Neural cell (in vitro differentiated cells): ENCODE results near the gene SBNO1. TPM values are rescaled to one million over a fixed set of nuclear protein-coding genes. Genes with fewer than 3 reads are reported as not detected.

ENCODE experiments used
- H2AFZ ChIP-seq: fragments of 200-600, 300-800 bp; sonication (generic), shearing (Covaris generic); 2 replicates; pipeline ENCODE4 v1.6.0; 2014; ENCODE audit warnings: low read depth, mild to moderate bottlenecking, antibody characterized with exemption, low read length, moderate library complexity
- H3F3A ChIP-seq: fragments of 200-600 bp; shearing (Covaris generic); 2 replicates; pipeline ENCODE4 v1.6.1; 2016; ENCODE audit warnings: mild to moderate bottlenecking, moderate library complexity, mixed read lengths, antibody characterized with exemption, low read length; ENCODE audit not compliant: insufficient read depth, poor library complexity, severe bottlenecking
- H3K27ac ChIP-seq: fragments of 200-600, 300-800 bp; sonication (generic), shearing (Covaris generic); 2 replicates; pipeline ENCODE4 v1.5.1; 2014; ENCODE audit warnings: mild to moderate bottlenecking, low read length, moderate library complexity
- H3K27me3 ChIP-seq: fragments of 300-800, 200-600 bp; sonication (generic), shearing (Covaris generic); 2 replicates; pipeline ENCODE4 v1.6.0; 2014; ENCODE audit warnings: mild to moderate bottlenecking, low read depth, low read length, moderate library complexity; ENCODE audit not compliant: insufficient read depth
- H3K36me3 ChIP-seq: fragments of 300-800, 200-600 bp; sonication (generic), shearing (Covaris generic); 2 replicates; pipeline ENCODE4 v1.5.1; 2014; ENCODE audit warnings: mild to moderate bottlenecking, antibody characterized with exemption, low read length, moderate library complexity; ENCODE audit not compliant: insufficient read depth
- H3K4me2 ChIP-seq: fragments of 300-800, 200-600 bp; sonication (generic), shearing (Covaris generic); 2 replicates; pipeline ENCODE4 v1.6.0; 2014; ENCODE audit warnings: mild to moderate bottlenecking, low read length
- H3K4me3 ChIP-seq: fragments of 300-800, 200-600 bp; sonication (generic), shearing (Covaris generic); 2 replicates; pipeline ENCODE4 v1.5.1; 2014; ENCODE audit warnings: mild to moderate bottlenecking, low read length, moderate library complexity
- H3K79me2 ChIP-seq: fragments of 200-600 bp; shearing (Covaris generic); replicated peaks from 2 replicates; pipeline ENCODE4 v1.6.0; 2014; ENCODE audit warnings: mild to moderate bottlenecking, low read length, moderate library complexity; ENCODE audit not compliant: insufficient read depth
- H3K9ac ChIP-seq: fragments of 300-800, 200-600 bp; sonication (generic), shearing (Covaris generic); 2 replicates; pipeline ENCODE4 v1.6.1; 2016; ENCODE audit warnings: mild to moderate bottlenecking, low read length, mixed read lengths
- H3K9me2 ChIP-seq: fragments of 200-600 bp; shearing (Covaris generic); 2 replicates; pipeline ENCODE4 v1.6.1; 2016; ENCODE audit warnings: mild to moderate bottlenecking, low read length, mixed read lengths; ENCODE audit not compliant: insufficient read depth
- H3K9me3 ChIP-seq: fragments of 200-600, 300-800 bp; sonication (generic), shearing (Covaris generic); 2 replicates; pipeline ENCODE4 v1.6.1; 2016; ENCODE audit warnings: mild to moderate bottlenecking, mixed run types, low read length, moderate library complexity, mixed read lengths
- H4K20me1 ChIP-seq: fragments of 200-600 bp; shearing (Covaris generic); 2 replicates; pipeline ENCODE4 v1.6.1; 2016; ENCODE audit warnings: mild to moderate bottlenecking, mixed run types; ENCODE audit not compliant: insufficient read depth
- CTCF ChIP-seq: fragments of 450-650 bp; IDR thresholded peaks from 2 replicates; pipeline ENCODE4 v1.5.1; 2014; ENCODE audit warnings: antibody characterized with exemption, mild to moderate bottlenecking, moderate library complexity; ENCODE audit not compliant: poor library complexity, severe bottlenecking
- EP300 ChIP-seq: fragments of 450-650 bp; conservative IDR thresholded peaks from 2 replicates; pipeline ENCODE4 v1.6.1; 2014; ENCODE audit warnings: antibody characterized with exemption, mild to moderate bottlenecking, moderate library complexity; ENCODE audit not compliant: poor library complexity, severe bottlenecking
- EZH2 ChIP-seq: fragments of 200-600, 300-800 bp; shearing (Covaris generic), sonication (generic); IDR thresholded peaks from 2 replicates; pipeline ENCODE4 v1.6.1; 2014; ENCODE audit warnings: antibody characterized with exemption, low read length, borderline replicate concordance, mild to moderate bottlenecking; ENCODE audit not compliant: insufficient read depth, poor library complexity, severe bottlenecking
- MXI1 ChIP-seq: fragments of 450-650 bp; conservative IDR thresholded peaks from 2 replicates; pipeline ENCODE4 v1.6.1; 2014; ENCODE audit warnings: antibody characterized with exemption, mild to moderate bottlenecking; ENCODE audit not compliant: poor library complexity, severe bottlenecking
- POLR2AphosphoS5 ChIP-seq: IDR thresholded peaks from 2 replicates; pipeline ENCODE4 v1.6.1; 2012
- RAD21 ChIP-seq: fragments of 450-650 bp; conservative IDR thresholded peaks from 2 replicates; pipeline ENCODE4 v1.6.1; 2014; ENCODE audit warnings: antibody characterized with exemption, mild to moderate bottlenecking, moderate library complexity
- SMC3 ChIP-seq: fragments of 450-650 bp; conservative IDR thresholded peaks from 2 replicates; pipeline ENCODE4 v1.6.1; 2014; ENCODE audit warnings: antibody characterized with exemption, mild to moderate bottlenecking, moderate library complexity; ENCODE audit not compliant: poor library complexity
- TAF1 ChIP-seq: IDR thresholded peaks from 2 replicates; pipeline ENCODE4 v1.6.1; 2012; ENCODE audit warnings: low read depth
- polyA plus RNA-seq: library from polyadenylated mRNA; depleted of rRNA; stranded (reverse); fragments of >200 nt; gene quantifications from 2 replicates; pipeline ENCODE4 v1.2.3, GENCODE V29; 2014
- TF ChIP-seq, protein P1 (sequence below): IDR thresholded peaks from 2 replicates; pipeline ENCODE4 v1.6.1; 2012; ENCODE audit warnings: borderline replicate concordance

Gene SBNO1
- polyA plus RNA-seq, 1 donor from 2014 or later: 17.9 TPM

- H3K36me3 ChIP-seq: no peaks in the 10 kb centered on the region
- H3K9me2 ChIP-seq: no peaks in the 10 kb centered on the region
- peak overlapping the region; percentile 94 for H3K9ac ChIP-seq
- peak overlapping the region; percentile 91 for H3K27ac ChIP-seq
- H2AFZ ChIP-seq: peak overlapping the region; percentile 91
- peak overlapping the region; percentile 91 for H3K4me3 ChIP-seq
- no peak for TF ChIP-seq EZH2
- TF ChIP-seq CTCF: no peak
- TF ChIP-seq SMC3: no peak
- no peak for TF ChIP-seq RAD21
- no peak for TF ChIP-seq TAF1
- TF ChIP-seq MXI1: no peak
- TF ChIP-seq EP300: no peak
- TF ChIP-seq POLR2AphosphoS5: no peak
- TF ChIP-seq, protein P1, sequence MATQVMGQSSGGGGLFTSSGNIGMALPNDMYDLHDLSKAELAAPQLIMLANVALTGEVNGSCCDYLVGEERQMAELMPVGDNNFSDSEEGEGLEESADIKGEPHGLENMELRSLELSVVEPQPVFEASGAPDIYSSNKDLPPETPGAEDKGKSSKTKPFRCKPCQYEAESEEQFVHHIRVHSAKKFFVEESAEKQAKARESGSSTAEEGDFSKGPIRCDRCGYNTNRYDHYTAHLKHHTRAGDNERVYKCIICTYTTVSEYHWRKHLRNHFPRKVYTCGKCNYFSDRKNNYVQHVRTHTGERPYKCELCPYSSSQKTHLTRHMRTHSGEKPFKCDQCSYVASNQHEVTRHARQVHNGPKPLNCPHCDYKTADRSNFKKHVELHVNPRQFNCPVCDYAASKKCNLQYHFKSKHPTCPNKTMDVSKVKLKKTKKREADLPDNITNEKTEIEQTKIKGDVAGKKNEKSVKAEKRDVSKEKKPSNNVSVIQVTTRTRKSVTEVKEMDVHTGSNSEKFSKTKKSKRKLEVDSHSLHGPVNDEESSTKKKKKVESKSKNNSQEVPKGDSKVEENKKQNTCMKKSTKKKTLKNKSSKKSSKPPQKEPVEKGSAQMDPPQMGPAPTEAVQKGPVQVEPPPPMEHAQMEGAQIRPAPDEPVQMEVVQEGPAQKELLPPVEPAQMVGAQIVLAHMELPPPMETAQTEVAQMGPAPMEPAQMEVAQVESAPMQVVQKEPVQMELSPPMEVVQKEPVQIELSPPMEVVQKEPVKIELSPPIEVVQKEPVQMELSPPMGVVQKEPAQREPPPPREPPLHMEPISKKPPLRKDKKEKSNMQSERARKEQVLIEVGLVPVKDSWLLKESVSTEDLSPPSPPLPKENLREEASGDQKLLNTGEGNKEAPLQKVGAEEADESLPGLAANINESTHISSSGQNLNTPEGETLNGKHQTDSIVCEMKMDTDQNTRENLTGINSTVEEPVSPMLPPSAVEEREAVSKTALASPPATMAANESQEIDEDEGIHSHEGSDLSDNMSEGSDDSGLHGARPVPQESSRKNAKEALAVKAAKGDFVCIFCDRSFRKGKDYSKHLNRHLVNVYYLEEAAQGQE: no peak
- peaks cover 34% of the 10 kb centered on the region for H3K79me2 ChIP-seq
- H3F3A ChIP-seq: peaks cover 4% of the 10 kb centered on the region
- no peaks in the 10 kb centered on the region for H3K9me3 ChIP-seq
- H3K4me2 ChIP-seq: peak overlapping the region; percentile 97
- H3K27me3 ChIP-seq: no peaks in the 10 kb centered on the region
- no peaks in the 10 kb centered on the region for H4K20me1 ChIP-seq
Measured at GRCh38 chr12:123270214-123271000, 94.2 kb downstream of the SBNO1 start.

GRCh38 chr12:123269896-123270213, 94.8 kb downstream of the SBNO1 start:
- H3K27ac ChIP-seq: peak overlapping the region; percentile 91

More at GRCh38 chr12:123269896-123270213, 94.8 kb downstream of the SBNO1 start:
- Histone ChIP-seq H3K36me3 (no peaks in the 10 kb centered on the region), H3F3A (peaks cover 4% of the 10 kb centered on the region), H3K4me3 (peak overlapping the region; percentile 91), H3K9me2 (no peaks in the 10 kb centered on the region), H3K27me3 (no peaks in the 10 kb centered on the region), H3K79me2 (peaks cover 34% of the 10 kb centered on the region), H3K9ac (peak overlapping the region; percentile 94), H2AFZ (peak overlapping the region; percentile 91), H3K4me2 (peak overlapping the region; percentile 97), H3K9me3 (no peaks in the 10 kb centered on the region), H4K20me1 (no peaks in the 10 kb centered on the region)
- TF ChIP-seq CTCF (no peak), SMC3 (no peak), POLR2AphosphoS5 (no peak), EZH2 (no peak), EP300 (no peak), MXI1 (no peak), TAF1 (no peak)
- TF ChIP-seq, protein P1: peak; percentile 8
